Femur (tissue), 1 donor: ENCODE measurements around the gene AKIP1.
A peak's percentile ranks its signal among the peaks of the same experiment; 100 is the strongest.
"Not testable (repeated sequence)": the region's sequence is repeated elsewhere in the genome, so short reads cannot be mapped to it uniquely, and the experiment has no call there.

Experiments used
- DNase-seq: peaks from one replicate; pipeline ENCODE4 v3.0.0-alpha.2; 2017

The AKIP1 gene

DNA sequence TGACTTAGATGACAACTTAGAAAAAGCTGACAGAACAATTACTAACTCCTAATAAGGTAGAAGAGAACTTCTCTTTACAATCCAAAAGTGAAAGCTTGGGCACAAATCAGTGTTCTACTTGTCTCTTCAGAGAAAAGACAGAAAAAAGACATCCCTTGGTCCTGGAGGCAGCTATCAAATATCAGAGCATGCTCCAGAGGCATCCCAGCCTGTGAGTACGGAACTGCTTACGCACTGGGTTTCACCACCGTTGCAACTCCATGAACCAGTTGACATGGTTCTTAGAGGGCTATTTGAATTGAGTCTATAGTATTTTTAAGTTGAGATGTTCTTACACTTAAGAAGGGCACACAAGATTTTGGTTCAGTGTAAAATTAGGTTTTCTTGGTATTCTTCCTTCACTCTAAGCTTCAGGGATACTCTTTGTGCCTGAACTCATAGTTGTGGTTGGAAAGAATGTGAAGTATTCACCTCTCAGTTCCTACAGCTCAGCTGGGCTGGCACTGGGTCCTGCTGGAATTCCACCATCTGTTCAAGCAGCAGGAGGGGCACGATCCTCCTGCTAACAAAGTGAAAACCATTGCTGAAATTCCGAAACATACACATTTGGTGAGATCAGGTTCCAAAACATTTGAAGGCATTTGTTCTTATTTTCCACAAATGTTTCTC is 6.3 kb downstream of the AKIP1 start:
- peak; percentile 82 for DNase-seq

DNA sequence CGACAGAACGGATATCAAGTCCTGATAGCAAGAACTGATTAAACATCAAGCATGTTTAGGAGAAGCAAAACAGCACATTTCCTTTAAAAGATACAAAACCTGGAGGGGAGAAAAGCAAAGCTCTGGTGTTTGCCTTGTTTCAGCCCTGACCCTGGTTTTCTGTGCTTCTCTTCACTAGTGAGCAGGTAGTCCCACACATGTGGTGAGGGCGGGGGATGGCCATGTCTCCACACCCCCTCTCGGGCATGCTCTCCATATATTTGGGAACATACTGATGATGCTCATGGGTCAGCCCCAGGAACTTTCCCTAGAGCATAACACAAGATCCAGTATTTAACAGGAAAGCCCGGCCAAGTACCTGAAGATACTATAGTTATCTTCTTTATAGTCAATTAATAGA is 11.7 kb downstream of the AKIP1 start:
- no peak for DNase-seq

DNA sequence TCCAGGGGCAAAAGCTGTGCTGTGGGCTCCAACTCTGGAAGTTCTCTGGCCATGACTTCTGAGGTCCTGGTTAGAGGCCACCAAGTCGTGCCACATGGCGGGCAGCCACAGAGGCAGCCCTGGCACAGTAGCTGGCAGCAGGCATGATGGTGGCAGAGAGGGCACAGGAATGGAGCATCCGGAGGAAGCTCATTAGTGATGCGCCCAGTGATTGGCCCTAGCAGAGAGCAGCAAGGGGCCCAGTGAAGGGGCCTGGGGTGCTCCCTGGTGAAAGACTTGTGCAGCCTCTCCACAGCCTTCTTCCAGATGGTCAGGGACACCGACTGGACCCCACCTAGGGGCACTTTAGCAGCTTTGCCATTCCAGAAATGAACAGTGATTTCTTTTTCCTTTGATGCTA is 14.7 kb downstream of the AKIP1 start:
- no peak for DNase-seq

DNA sequence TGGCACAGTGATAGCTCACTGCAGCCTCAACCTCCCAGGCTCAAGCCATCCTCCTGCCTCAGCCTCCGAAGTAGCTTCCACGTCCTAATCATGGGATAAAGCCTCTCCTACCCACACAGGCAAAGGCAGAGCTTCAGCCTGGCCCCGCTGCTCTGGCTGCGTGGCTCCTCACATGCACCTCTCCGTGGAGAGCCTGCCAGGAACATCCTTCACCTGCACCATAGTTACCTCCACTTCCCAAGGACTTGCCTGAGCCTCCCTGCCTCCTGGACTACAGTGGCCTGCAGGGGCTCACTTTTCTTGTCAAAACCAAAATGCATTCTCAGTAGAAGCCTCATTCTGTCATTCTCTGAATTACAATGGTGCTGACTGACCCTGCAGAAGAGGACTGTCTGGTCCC is 15.2 kb downstream of the AKIP1 start:
- no peak for DNase-seq

DNA sequence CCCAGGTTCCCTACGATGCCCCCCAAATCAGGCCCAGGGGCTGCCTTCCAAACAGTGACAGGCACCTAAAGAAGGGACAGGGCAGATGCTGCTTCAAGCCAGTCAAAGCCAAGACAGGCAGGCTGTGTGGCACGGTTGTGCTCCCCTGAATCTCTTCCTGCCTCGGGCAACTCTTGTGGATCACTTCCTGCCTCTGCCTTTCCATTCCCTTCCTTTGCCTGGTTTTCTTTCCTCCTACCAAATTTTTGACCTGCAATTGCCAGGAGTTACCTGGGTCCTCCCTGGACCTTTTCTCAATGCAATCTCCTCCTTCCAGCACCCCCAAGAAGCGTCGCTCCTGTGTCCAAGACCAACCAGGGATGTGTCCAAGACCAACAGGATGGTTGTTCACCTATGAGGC is 16.2 kb downstream of the AKIP1 start:
- DNase-seq = no peak

DNA sequence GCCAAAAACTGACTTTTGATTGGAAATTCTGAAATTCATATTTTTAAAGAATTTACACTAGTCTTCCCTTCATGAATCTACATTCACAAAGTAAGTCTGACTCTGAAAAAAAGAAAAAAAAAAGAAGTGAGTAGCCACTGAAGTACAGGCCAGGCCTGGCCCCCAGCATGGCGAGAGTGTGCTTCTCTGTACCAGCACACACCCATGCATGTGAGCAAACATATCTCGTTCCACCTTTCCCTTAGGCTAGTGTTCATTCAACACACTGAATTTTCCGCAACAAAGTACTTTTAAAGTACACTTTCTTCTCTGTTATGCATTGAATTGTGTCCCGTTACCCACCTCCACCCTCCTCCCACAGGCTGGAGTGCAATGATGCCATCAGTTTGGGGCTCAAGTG is 17.2 kb downstream of the AKIP1 start:
- no peak for DNase-seq

DNA sequence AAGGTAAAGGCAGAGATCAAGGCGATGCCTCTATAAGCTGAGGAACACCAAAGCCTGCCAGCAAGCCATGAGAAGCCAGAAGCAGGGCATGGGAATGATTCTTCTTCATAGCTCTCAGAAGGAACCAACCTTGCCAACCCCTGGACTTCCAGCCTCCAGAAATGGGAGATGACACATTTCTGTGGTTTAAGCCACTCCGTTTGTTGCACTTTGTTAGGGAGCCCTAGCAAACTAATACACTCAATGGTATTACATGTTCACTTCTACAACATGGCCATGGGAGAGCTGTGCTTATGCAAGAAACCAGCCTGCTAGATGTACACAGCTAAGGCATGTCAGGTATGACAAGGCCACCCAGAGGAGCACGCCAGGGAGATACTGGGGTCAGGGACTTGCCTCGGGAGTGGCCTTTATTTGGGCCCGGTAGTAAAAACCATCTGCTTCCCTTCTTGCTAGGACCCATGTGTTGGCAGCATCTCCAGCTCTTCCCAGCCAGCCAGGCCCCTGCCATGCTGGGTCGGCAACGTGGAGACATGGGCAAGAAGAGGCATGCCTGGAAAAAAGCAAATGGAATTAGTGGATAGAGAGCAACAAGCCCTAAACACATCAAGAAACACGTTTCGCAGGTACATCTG is 18.1 kb downstream of the AKIP1 start:
- no peak for DNase-seq

DNA sequence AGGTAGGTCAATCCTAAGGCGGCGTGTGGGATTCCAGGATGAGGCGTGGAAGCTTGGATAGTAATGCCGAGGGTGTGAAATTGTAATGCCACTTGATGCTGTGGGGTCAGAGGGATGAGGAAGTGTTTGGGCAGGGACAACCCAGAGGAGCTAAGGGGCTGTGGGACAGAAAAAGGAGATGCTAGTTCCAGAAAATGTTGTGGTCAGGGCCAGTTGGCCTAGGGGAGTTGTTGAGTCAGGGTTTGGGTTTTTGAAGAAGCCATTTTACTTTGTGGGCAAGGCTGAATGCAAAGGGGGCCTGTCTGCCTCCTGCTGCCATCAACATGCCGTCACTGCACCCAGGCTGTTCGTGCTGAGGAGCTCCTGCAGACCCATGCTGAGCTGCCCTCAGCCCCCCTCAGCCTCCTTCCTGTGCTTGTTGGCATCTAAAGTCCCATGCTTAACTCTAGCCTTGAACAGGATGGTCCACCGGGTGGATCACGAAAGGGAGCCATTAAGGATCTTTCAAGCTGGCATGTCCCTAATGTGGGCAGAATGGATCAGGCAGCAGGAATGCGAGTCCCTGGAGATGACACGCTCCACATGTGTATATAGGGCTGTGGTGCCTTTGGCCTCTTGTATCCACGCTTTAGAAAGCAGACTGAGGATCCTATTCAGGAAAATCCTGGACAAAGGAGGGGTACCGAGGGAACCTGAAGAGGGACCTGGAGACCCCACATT is 19.6 kb downstream of the AKIP1 start:
- DNase-seq = no peak

DNA sequence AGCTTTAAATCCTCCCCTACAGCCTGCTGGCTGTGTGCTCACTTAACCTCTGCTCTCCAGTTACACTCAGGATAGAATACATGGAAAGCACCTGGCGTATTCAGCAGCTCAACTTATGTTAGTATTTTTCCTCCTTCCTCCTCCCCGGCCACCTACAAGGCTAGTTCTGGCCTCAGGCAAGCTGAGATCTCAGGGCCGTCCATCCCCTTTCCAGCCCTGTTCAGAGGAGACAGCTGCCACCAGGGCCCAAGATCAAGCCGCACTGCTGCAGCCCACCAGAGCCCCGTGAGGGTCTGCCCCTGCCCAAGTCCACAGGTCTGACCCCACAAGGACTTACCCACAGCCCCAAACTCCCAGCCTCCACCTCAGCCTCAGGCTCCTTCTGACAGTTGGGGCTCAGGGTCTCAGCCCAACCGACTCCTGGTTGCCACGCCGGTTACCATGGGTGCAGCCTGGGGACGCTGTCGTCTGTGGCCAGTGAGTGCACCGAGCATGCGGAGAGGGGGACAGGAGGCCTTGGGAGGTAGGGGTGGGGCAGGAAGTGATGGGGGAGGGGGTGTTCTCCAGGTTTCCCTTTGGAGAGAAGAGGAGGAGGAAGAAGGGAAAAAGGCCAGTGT is 21.7 kb downstream of the AKIP1 start, which contains the start of gene C11orf16:
Gene C11orf16, minus strand, starts transcription at position 384 of the 617 bp plus-strand sequence. CDS start 639 bp downstream, outside the sequence.
- no peak for DNase-seq

DNA sequence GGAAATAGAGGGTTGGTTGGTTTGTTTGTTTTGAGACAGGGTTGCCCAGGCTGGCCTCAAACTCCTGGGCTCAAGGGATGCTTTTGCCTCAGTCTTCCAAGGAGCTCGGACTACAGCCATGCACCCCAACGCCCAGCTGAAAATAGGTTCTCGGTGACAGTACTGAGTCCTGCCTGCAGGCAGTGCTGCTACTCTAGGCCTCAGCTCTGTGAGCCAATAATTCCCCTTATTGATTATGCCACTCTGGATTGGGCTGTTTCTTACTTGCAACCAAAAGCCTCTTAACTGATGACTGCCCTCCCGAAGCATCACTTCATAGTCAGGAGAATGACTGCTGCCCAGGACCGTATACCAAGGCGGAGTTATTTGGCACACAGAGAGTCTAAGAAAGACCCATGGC is 22.9 kb downstream of the AKIP1 start:
- DNase-seq = no peak

DNA sequence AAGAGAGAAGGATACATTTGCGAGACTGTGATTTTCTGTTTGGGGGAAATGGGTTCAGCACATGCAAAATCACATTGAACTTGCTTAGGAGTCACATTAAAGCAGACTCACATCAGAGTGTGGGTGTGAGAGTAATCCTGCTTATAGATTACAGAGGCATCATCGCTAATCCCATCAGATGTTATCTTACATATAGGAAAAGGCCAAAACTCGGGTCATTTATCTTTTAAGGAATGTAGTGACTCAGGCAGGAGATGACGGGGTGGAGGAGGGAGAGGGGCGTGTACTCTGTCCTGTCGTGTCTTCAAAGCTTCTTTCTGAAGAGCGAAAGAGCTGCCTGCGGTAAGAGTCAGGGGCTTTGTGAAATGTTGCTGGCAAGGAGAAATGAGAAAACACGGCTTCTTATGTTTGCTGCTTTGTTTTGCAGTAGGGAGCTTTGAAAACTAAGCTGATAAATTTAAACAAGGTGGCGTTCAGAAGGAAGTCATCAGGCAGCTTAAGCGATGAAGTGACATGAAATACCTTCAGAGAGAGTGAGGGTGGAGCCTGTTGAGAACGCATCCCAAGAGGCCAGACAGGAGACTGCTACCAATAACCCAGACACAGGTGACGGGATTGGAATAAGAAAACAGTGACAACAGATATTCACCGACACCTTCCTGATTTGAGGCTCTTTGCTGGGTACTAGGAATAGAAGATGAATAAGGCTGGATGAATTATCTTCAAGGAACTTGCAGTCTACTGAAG is 23.9 kb downstream of the AKIP1 start:
- DNase-seq = no peak

DNA sequence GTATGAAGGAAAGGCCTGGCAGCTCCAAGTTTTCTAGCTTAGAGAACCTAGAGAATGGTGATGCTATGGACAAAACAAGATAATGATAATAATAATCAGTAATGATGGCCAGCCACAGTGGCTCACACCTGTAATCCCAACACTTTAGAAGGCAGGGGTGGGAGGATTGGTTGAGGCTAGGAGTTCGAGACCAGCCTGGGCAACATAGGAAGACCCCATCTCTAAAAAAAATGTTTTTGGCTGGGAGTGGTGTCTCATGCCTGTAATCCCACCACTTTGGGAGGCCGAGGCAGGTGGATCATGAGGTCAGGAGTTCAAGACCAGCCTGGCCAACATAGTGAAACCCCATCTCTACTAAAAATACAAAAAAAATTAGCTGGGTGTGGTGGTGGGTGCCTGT is 24.8 kb downstream of the AKIP1 start:
- DNase-seq = not testable (repeated sequence)

DNA sequence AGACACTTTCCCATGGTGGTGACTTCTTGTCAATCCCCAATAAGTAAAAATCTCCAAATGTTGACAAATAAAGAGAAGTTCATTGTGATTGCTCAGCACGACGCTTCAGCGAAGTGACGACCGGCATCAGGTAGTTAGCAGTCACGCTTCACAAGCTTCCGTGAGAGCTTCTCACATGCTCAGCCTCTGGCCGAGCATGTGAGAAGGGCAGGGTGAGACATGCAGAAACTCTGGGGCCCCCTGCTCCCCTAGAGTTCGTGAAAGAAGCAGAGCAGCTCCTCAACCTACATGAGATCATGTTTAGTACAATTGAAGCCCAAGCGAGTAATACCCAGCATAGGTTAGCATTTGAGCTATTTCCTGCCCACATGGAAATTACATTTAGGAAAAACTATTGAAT is 26.2 kb downstream of the AKIP1 start:
- DNase-seq = no peak

DNA sequence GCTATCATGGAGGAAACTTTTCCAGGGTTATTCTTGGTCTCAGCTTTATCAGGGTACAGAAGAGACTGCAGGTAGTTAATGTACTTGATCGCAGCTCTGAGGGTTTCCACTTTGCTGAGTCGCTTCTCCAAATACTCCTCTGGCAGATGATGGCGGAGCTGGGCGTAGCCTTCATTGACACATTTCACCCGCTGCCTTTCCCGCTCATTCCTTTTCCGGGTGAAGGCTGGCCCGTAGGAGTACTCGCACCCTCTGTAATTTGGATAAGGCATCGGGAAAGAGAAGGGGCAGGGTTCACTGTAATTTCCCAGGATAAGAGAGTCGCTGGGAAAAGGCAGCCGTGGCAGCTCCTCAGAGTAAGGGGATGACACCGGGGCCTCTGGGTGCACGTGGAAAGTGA is 26.7 kb downstream of the AKIP1 start:
- no peak for DNase-seq

DNA sequence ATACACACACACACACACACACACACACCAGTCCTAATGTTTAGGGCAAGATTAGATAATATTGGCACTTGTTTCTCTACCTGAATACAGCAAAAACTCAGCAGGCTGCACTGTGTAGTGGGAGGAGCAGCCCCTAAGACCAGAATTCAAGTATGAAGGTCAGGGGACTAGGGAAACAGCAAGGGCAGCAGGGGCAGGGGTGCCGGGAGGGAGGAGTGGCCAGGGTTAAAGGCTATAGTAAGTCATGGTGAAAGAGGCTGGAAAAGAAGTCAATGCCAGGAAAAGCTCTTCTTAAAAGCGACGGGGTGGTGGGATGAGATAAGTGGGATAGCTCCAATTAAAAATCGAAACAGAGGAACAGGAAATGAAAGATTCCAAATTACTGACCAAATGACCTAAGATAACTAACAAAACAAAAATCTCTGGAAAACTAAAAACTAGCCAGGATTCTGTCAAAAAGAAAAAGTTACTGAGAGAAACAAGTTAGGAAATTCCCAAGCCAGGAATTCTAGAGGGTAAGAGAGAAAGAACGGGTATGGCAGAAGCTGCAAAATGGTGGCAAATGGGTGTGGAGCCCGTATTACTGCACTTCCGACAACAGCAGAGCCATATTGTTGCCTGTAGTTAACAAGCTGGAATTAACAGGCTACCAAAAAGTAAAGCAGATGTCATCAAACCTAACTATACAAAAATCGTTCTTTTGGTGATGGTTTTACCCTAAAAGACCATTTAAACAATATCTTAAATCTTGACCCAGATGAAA is 30.5 kb downstream of the AKIP1 start:
- no peak for DNase-seq

DNA sequence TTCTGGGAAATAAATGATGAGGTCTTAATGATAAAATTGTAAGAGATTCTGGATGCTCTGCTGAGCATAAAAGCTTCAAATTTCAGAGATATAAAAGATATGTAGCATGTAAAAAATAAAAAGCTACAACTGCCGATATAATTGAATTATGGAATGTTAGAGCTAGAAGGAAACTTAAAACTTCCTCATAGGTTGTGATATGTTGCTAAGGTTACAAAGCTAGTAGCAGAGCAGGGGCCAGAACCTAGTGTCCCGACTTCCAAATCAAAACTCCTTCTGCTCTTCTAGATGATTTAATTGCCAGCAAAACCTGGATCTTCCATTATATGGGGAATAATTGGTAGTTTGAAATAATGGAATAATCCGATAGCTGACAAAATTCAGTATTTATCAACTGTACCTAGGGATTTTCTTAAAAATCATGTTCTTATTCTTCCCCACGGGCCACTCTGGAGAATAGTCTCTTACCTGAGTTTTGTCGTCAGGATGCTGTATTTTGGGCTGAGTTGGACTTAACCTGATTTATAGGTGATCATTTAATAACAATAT is 31.6 kb downstream of the AKIP1 start, which contains the start of gene ASCL3:
Gene ASCL3, minus strand, starts transcription at position 499 of the 549 bp plus-strand sequence. CDS start 4,855 bp downstream, outside the sequence.
- no peak for DNase-seq

DNA sequence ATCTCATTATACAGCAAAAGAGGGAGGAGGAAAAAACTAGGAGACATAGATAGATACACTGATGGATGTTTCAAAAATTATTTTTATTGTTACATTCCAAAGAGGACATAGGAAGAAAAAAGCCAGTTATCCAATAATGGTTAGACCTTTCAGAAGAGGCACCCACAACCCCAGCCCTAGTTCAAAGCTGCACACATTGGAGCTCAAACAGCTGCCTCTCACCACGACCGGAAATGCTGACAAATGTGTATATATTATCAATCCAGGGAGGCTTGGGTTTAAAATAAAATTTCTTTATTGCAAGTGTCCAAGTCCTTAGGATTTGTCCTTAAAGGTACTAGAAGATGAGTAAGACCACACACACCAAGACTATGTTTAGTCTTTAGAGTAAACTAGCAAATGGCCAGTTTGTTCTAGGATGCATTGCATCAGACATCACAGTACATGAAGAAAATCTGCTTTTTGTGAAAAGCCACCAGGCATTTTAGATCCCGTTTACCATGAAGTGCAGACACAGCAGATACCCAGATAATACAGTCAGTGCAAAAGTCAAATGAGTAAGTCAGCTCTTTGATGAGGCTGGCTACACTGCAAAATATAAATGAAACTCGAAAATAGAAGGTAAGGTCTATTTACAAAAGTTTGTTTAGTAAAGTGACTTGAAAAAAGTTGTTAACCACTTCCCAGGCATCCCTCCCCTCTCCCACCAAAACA is 36.4 kb downstream of the AKIP1 start:
- no peak for DNase-seq

DNA sequence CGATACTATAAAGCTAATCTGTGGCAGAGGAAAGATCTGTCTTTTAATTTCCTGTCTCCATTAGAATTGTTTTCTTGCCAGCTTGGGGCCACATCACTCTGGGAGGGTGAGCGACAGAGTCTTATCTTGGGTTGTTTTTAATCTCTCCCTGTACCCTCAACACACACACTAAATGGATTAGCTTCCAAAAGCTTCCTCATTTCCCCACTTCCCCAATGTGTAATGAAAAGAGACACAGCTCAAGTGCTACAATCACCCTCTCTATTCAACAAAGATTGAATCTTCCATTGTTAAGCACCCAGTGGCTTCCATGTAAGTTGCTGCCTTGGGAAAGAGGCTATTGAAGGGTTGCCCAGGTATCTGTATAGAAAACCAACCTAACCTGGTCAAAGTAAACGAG is 37.9 kb downstream of the AKIP1 start:
- DNase-seq = no peak

DNA sequence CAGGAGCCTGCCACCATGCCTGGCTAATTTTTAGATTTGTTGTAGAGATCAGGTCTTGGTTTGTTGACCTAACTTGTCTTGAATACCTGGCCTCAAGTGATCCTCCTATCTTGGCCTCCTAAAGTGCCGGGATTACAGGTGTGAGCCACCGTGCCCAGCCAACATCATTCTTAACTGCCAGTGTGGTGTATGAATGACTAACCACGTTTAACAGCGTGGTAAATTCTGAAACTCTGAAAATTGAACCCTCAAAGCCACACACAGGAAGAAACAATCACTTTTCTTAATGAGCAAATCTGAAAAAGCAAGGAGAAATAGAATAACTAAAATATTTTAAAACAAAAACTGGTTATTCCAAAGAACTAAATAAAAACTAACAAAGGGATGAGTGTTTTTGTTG is 45.9 kb downstream of the AKIP1 start:
- no peak for DNase-seq

DNA sequence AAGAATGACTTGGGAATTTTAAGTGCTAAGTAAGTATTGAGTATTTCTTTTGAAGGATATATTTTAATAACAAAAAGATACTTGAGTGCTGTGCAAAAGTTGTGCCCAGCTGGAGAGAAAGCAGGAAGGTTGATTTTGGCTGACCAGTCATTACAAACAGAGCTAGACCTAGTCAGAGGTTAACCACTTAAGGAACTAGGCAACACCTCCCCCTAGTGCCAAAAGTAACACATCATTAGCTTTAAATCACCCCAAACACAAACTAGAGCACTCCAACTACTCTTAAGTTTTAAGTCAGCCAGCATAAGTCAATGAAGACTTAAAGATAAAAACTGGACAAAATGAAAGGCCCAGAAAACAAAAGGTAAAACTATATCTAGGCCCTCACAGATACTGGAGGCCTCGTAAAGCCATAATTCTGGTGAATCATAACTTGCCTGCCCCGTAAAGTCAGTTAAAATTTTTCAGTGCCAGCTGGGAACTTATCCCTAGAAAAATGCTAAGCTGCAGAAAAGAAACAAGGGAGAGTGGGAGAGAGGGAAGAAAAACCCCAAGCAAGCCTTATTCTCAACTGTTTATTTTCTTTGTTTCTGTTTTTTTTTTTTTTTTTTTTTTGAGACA is 48.7 kb downstream of the AKIP1 start:
- peak; percentile 36 for DNase-seq

DNA sequence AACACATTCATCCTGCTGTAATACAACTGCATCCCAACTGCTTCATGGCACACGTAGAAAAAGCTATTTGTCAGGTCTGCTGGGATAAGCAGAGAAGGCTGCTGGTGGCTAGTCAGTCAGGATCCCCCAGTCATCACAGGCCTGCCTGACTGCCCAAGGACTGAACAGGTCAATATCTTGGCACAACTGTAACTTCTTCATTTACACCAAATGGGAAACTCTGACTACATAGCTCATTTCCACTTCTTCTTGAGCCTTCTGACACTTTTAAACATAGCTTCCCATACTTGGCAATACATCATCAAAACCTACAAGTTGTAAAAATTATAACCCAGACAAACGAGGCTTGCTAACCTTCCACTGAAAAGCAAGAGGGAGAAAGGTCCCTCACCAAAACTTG is 50.4 kb downstream of the AKIP1 start:
- DNase-seq = no peak
